K562 (cell line): ENCODE data around the gene TMIGD1.

Experiments used
- EZH2 ChIP-seq: IDR thresholded peaks from 2 replicates; pipeline ENCODE4 v1.6.1; 2012; ENCODE audit warnings: low read depth, mild to moderate bottlenecking, inconsistent platforms, low read length, borderline replicate concordance
- HDGF ChIP-seq: fragments of 450-650 bp; IDR thresholded peaks from 2 replicates; pipeline ENCODE4 v1.6.1; 2016
- TF ChIP-seq, protein P1 (sequence below), 3 experiments: IDR thresholded peaks in 2 of 3; conservative IDR thresholded peaks in 1 of 3; 2 replicates each; pipeline ENCODE4 v1.5.1; 2011 to 2012; ENCODE audit warnings: low read length in 3 of 3, mild to moderate bottlenecking in 3 of 3, control low read depth in 2 of 3, improper control_type of control experiment in 1 of 3, inconsistent platforms in 1 of 3, low read depth in 1 of 3, mixed read lengths in 1 of 3, moderate library complexity in 1 of 3; ENCODE audit not compliant: insufficient read depth in 2 of 3

- TF ChIP-seq, protein P1, sequence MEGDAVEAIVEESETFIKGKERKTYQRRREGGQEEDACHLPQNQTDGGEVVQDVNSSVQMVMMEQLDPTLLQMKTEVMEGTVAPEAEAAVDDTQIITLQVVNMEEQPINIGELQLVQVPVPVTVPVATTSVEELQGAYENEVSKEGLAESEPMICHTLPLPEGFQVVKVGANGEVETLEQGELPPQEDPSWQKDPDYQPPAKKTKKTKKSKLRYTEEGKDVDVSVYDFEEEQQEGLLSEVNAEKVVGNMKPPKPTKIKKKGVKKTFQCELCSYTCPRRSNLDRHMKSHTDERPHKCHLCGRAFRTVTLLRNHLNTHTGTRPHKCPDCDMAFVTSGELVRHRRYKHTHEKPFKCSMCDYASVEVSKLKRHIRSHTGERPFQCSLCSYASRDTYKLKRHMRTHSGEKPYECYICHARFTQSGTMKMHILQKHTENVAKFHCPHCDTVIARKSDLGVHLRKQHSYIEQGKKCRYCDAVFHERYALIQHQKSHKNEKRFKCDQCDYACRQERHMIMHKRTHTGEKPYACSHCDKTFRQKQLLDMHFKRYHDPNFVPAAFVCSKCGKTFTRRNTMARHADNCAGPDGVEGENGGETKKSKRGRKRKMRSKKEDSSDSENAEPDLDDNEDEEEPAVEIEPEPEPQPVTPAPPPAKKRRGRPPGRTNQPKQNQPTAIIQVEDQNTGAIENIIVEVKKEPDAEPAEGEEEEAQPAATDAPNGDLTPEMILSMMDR (IDR thresholded peaks at IDR 0.05 in 2 of 3, conservative IDR thresholded peaks at IDR 0.05 in 1 of 3; ENCODE audit: insufficient read depth in 2 of 3, low read depth in 1 of 3, low read length in 3 of 3), result no peak
- TF ChIP-seq EZH2, result no peak
- no peak for TF ChIP-seq HDGF
Measured at GRCh38 chr17:30366536-30366935, 32.7 kb upstream of the TMIGD1 start.
